Endodermal cell (in vitro differentiated cells): ENCODE data around the gene INHBB. TPM values are rescaled to one million over a fixed set of nuclear protein-coding genes. Genes with fewer than 3 reads are reported as not detected.

Source experiments
- DNase-seq: peaks from one replicate; pipeline ENCODE4 v3.0.0-alpha.2; 2017
- H3K27ac ChIP-seq: 2 replicates; pipeline ENCODE4 v1.5.1; 2013; ENCODE audit warnings: mild to moderate bottlenecking, low read depth, low read length, moderate library complexity
- H3K27me3 ChIP-seq: 2 replicates; pipeline ENCODE4 v1.6.1; 2013; ENCODE audit warnings: mild to moderate bottlenecking, low read length, moderate library complexity; ENCODE audit not compliant: insufficient read depth, control insufficient read depth, poor library complexity, severe bottlenecking
- H3K36me3 ChIP-seq: 2 replicates; pipeline ENCODE4 v1.7.0; 2013; ENCODE audit warnings: mild to moderate bottlenecking, low read length, moderate library complexity; ENCODE audit not compliant: control insufficient read depth, insufficient read depth
- H3K4me1 ChIP-seq: one replicate; pipeline ENCODE4 v1.7.0; 2013; ENCODE audit warnings: low read length; ENCODE audit not compliant: control insufficient read depth, insufficient read depth
- H3K4me3 ChIP-seq: 2 replicates; pipeline ENCODE4 v1.5.1; 2013; ENCODE audit warnings: mild to moderate bottlenecking, low read length, moderate library complexity
- H3K9ac ChIP-seq: 2 replicates; pipeline ENCODE4 v1.6.1; 2013; ENCODE audit warnings: mild to moderate bottlenecking, low read length, moderate library complexity; ENCODE audit not compliant: poor library complexity, severe bottlenecking; ENCODE audit errors: extremely low read depth
- H3K9me3 ChIP-seq: 2 replicates; pipeline ENCODE4 v1.6.1; 2013; ENCODE audit warnings: mild to moderate bottlenecking, low read length, moderate library complexity; ENCODE audit not compliant: control insufficient read depth
- H3K27ac Mint-ChIP-seq: 2 replicates; pipeline ENCODE4 v1.8.0; 2020; ENCODE audit warnings: mixed read lengths
- H3K27me3 Mint-ChIP-seq: 2 replicates; pipeline ENCODE4 v1.8.0; 2021; ENCODE audit warnings: mild to moderate bottlenecking, mixed read lengths; ENCODE audit not compliant: insufficient read depth
- H3K36me3 Mint-ChIP-seq: 2 replicates; pipeline ENCODE4 v1.8.0; 2020; ENCODE audit warnings: low read depth, mixed read lengths
- H3K4me1 Mint-ChIP-seq: 2 replicates; pipeline ENCODE4 v1.8.0; 2020; ENCODE audit warnings: mixed read lengths
- H3K4me3 Mint-ChIP-seq: 2 replicates; pipeline ENCODE4 v1.8.0; 2020; ENCODE audit warnings: mild to moderate bottlenecking, moderate library complexity, mixed read lengths
- H3K9me3 Mint-ChIP-seq: 2 replicates; pipeline ENCODE4 v1.8.0; 2020; ENCODE audit warnings: mild to moderate bottlenecking, mixed read lengths
- CTCF ChIP-seq: fragments of 200-600 bp; sonication (generic); conservative IDR thresholded peaks from 2 replicates; pipeline ENCODE4 v1.5.0; 2021; ENCODE audit warnings: antibody characterized with exemption, mild to moderate bottlenecking
- WGBS, 2 experiments: methylation state at CpG; one replicate each; pipeline versions ENCODE4 v1.1.5 to v1.1.7; 2013; ENCODE audit warnings: missing lambda C conversion rate in 2 of 2, mixed read lengths in 1 of 2; ENCODE audit not compliant: insufficient coverage in 1 of 2, insufficient read length in 1 of 2; 5-methylcytosine and 5-hydroxymethylcytosine counted together
- total RNA-seq, 2 donors: library from RNA; stranded (reverse); fragmentation: NEBNext Ultra II Directional in 1 of 2; extraction: Animal tissue kit (Norgen Biotek cat#: 25700) in 1 of 2; gene quantifications; 2 replicates in 1 of 2; 3 replicates in 1 of 2; pipeline ENCODE4 v1.2.1, GENCODE V29; 2021

INHBB gene
- total RNA-seq, 2 donors from 2014 or later = not detected

- H3K9me3 Mint-ChIP-seq = no peaks in the 10 kb centered on the region
- H3K27ac Mint-ChIP-seq = no peak overlapping the region
- DNase-seq = no peak
- H3K4me1 Mint-ChIP-seq = no peaks in the 10 kb centered on the region
- H3K36me3 ChIP-seq = no peaks in the 10 kb centered on the region
- H3K9ac ChIP-seq = no peak overlapping the region
- H3K4me1 ChIP-seq = no peaks in the 10 kb centered on the region
- no peaks in the 10 kb centered on the region for H3K9me3 ChIP-seq
- H3K27me3 ChIP-seq = peaks cover 4% of the 10 kb centered on the region
- H3K27ac ChIP-seq = no peak overlapping the region
- H3K27me3 Mint-ChIP-seq = peaks cover 13% of the 10 kb centered on the region
- H3K4me3 ChIP-seq = no peak overlapping the region
- no peak for TF ChIP-seq CTCF
- 80 to 85% methylated on average over 3 to 5 of the region's 5 CpGs for WGBS, 2 experiments
- no peaks in the 10 kb centered on the region for H3K36me3 Mint-ChIP-seq
- no peak overlapping the region for H3K4me3 Mint-ChIP-seq
Observed at GRCh38 chr2:120367649-120368048, 21.7 kb downstream of the INHBB start.

DNA sequence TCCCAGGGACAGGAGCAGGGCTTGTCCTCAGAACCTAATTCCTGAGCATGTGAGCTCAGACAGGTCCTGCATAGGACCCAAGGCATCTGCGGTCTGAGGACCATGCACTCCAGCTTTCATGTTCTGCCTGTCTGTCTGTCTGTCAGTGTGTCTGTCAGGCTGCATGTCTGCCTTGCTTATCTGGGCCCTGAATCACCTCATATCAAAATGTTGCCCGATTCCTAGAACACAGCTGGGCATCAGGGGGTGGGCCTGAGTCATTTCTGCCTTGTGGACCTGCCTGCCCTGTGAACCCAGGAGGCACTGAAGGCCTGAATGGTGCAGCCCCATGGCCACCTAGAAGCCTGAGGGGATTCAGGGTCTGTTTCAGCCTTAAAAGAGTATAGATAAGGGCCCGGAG, 22.1 kb downstream of the INHBB start:
- no peak overlapping the region for H3K4me3 Mint-ChIP-seq
- TF ChIP-seq CTCF = no peak
- H3K27me3 Mint-ChIP-seq = peaks cover 13% of the 10 kb centered on the region
- H3K27me3 ChIP-seq = peaks cover 4% of the 10 kb centered on the region
- DNase-seq = no peak
- no peaks in the 10 kb centered on the region for H3K4me1 ChIP-seq
- no peaks in the 10 kb centered on the region for H3K4me1 Mint-ChIP-seq
- H3K36me3 Mint-ChIP-seq = no peaks in the 10 kb centered on the region
- H3K27ac ChIP-seq = no peak overlapping the region
- WGBS, 2 experiments = 93 to 100% methylated on average over 1 to 3 of the region's 3 CpGs
- no peaks in the 10 kb centered on the region for H3K9me3 Mint-ChIP-seq
- H3K36me3 ChIP-seq = no peaks in the 10 kb centered on the region
- H3K4me3 ChIP-seq = no peak overlapping the region
- no peak overlapping the region for H3K9ac ChIP-seq
- no peak overlapping the region for H3K27ac Mint-ChIP-seq
- H3K9me3 ChIP-seq = no peaks in the 10 kb centered on the region

DNA sequence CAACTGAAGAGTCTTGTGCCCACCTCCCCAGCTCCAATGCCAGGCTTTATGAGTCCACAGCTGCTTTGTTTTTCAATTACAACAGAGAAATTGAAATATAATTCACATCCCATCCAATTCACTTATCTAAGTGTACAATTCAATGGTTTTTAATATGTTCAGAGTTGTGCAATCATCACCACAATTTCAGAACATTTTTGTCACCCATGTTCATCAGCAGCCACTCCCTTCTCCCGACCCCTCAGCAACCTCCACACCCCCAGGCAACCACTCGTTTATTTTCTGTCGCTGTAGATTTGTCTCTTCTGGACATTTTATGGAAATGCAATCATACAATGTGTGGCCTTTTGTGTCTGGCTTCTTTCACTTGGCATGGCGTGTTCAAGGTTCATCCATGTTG, 23.3 kb downstream of the INHBB start:
- DNase-seq = no peak
- no peak overlapping the region for H3K9ac ChIP-seq
- H3K9me3 ChIP-seq = no peaks in the 10 kb centered on the region
- H3K4me3 Mint-ChIP-seq = no peak overlapping the region
- no peak for TF ChIP-seq CTCF
- H3K27ac ChIP-seq = no peak overlapping the region
- no peaks in the 10 kb centered on the region for H3K9me3 Mint-ChIP-seq
- no peaks in the 10 kb centered on the region for H3K4me1 ChIP-seq
- 91 to 92% methylated on average over 4 of the region's 4 CpGs for WGBS, 2 experiments
- H3K4me3 ChIP-seq = no peak overlapping the region
- H3K27me3 Mint-ChIP-seq = peaks cover 14% of the 10 kb centered on the region
- H3K36me3 ChIP-seq = no peaks in the 10 kb centered on the region
- H3K27ac Mint-ChIP-seq = no peak overlapping the region
- H3K36me3 Mint-ChIP-seq = no peaks in the 10 kb centered on the region
- H3K27me3 ChIP-seq = peaks cover 4% of the 10 kb centered on the region
- H3K4me1 Mint-ChIP-seq = peaks cover 6% of the 10 kb centered on the region
